H1 (cell line): Measurements from ENCODE around the gene BTD. TPM values are rescaled to one million over a fixed set of nuclear protein-coding genes. Genes with fewer than 3 reads are reported as not detected.

Source experiments
- CTCF ChIA-PET: fragments of 300-600 bp; sonication (Branson Sonifier 250); formaldehyde crosslinking; loops from one replicate; lab custom pipeline; 2021; ENCODE audit not compliant: partially characterized antibody; lab: Charles Lee
- POLR2A ChIA-PET: fragments of 300-600 bp; sonication (Branson Sonifier 250); formaldehyde crosslinking; loops from one replicate; lab custom pipeline; 2021; ENCODE audit warnings: inconsistent platforms; ENCODE audit not compliant: partially characterized antibody; lab: Charles Lee
- DNase-seq, 2 experiments: peaks; one replicate each; pipeline versions ENCODE4 v3.0.0 to v3.0.0-alpha.2; 2010 to 2022; ENCODE audit warnings: low spot score in 2 of 2, low read depth in 1 of 2, mixed read lengths in 1 of 2
- FAIRE-seq: peaks from 2 replicates; lab custom pipeline; 2011; peaks lifted over from hg19 to GRCh38; lab: Jason Lieb, UNC
- H2AFZ ChIP-seq: 2 replicates; pipeline ENCODE4 v1.8.1; 2012; ENCODE audit warnings: low read length, inconsistent platforms
- H2AK5ac ChIP-seq: 2 replicates; pipeline ENCODE4 v1.6.1; 2013; ENCODE audit warnings: low read depth, low read length
- H2BK120ac ChIP-seq: replicated peaks from 2 replicates; pipeline ENCODE3; 2013; ENCODE audit warnings: low read depth, low read length, inconsistent platforms
- H2BK12ac ChIP-seq: 2 replicates; pipeline ENCODE4 v1.6.1; 2013; ENCODE audit warnings: low read depth, low read length
- H2BK15ac ChIP-seq: 2 replicates; pipeline ENCODE4 v1.6.1; 2013; ENCODE audit warnings: low read length
- H2BK20ac ChIP-seq: 2 replicates; pipeline ENCODE4 v1.6.1; 2013; ENCODE audit warnings: low read length
- H2BK5ac ChIP-seq: 2 replicates; pipeline ENCODE4 v1.6.1; 2013; ENCODE audit warnings: low read depth, low read length
- H3K14ac ChIP-seq: 2 replicates; pipeline ENCODE4 v1.6.1; 2013; ENCODE audit warnings: inconsistent platforms; ENCODE audit not compliant: insufficient read length
- H3K18ac ChIP-seq: 2 replicates; pipeline ENCODE4 v1.6.1; 2013; ENCODE audit warnings: low read length; ENCODE audit errors: extremely low read depth
- H3K23ac ChIP-seq: 2 replicates; pipeline ENCODE4 v1.6.1; 2013; ENCODE audit warnings: inconsistent platforms; ENCODE audit not compliant: insufficient read length
- H3K23me2 ChIP-seq: 2 replicates; pipeline ENCODE4 v1.6.1; 2013; ENCODE audit warnings: low read depth, low read length
- H3K27ac ChIP-seq: 2 replicates; pipeline ENCODE4 v1.6.1; 2011; ENCODE audit warnings: low read depth, low read length, inconsistent platforms
- H3K27me3 ChIP-seq, 4 experiments: replicated peaks in 1 of 4; 1 replicate in 1 of 4; 2 replicates in 3 of 4; pipeline versions ENCODE4 v1.6.1 to v1.8.1; 2011 to 2013; ENCODE audit warnings: low read length in 3 of 4, mild to moderate bottlenecking in 3 of 4, inconsistent platforms in 2 of 4, mixed read lengths in 2 of 4, moderate library complexity in 1 of 4; ENCODE audit not compliant: control insufficient read depth in 3 of 4, insufficient read depth in 3 of 4; ENCODE audit errors: extremely low read depth in 1 of 4
- H3K36me3 ChIP-seq, 4 experiments: 2 replicates each; pipeline versions ENCODE4 v1.6.1 to v1.8.1; 2011 to 2013; ENCODE audit warnings: mild to moderate bottlenecking in 4 of 4, low read length in 3 of 4, moderate library complexity in 2 of 4, control low read depth in 1 of 4, inconsistent platforms in 1 of 4; ENCODE audit not compliant: insufficient read depth in 4 of 4, control insufficient read depth in 2 of 4
- H3K4ac ChIP-seq: replicated peaks from 2 replicates; pipeline ENCODE3; 2013; ENCODE audit warnings: low read length, low read depth, mixed read lengths, inconsistent platforms; ENCODE audit not compliant: insufficient read length
- H3K4me1 ChIP-seq, 4 experiments: replicated peaks in 1 of 4; 1 replicate in 1 of 4; 2 replicates in 3 of 4; pipeline versions ENCODE4 v1.6.1 to v1.8.1; 2011 to 2013; ENCODE audit warnings: low read length in 3 of 4, inconsistent platforms in 2 of 4, mixed read lengths in 1 of 4; ENCODE audit not compliant: insufficient read depth in 4 of 4, control insufficient read depth in 3 of 4
- H3K4me2 ChIP-seq, 2 experiments: 2 replicates each; pipeline versions ENCODE4 v1.6.1 to v1.8.1; 2011 to 2013; ENCODE audit warnings: low read depth in 2 of 2, low read length in 2 of 2, control low read depth in 1 of 2, inconsistent platforms in 1 of 2, mild to moderate bottlenecking in 1 of 2; ENCODE audit not compliant: insufficient read depth in 1 of 2
- H3K4me3 ChIP-seq, 4 experiments: fragments of 200-600, 300-600 bp in 1 of 4; sonication (generic), shearing (Covaris generic), sonication (Bioruptor Twin) in 1 of 4; 2 replicates each; pipeline versions ENCODE4 v1.5.1 to v1.8.1; 2011 to 2016; ENCODE audit warnings: low read length in 4 of 4, low read depth in 3 of 4, control low read depth in 2 of 4, inconsistent platforms in 2 of 4, mild to moderate bottlenecking in 2 of 4, mixed read lengths in 1 of 4, moderate library complexity in 1 of 4; ENCODE audit not compliant: insufficient read depth in 2 of 4; ENCODE audit errors: extremely low read depth in 1 of 4
- H3K56ac ChIP-seq: replicated peaks from 2 replicates; pipeline ENCODE3; 2013; ENCODE audit warnings: low read depth, mild to moderate bottlenecking, mixed read lengths, low read length, inconsistent platforms; ENCODE audit not compliant: insufficient read length
- H3K79me1 ChIP-seq: 2 replicates; pipeline ENCODE4 v1.6.1; 2013; ENCODE audit warnings: low read depth, low read length, control low read depth
- H3K79me2 ChIP-seq, 2 experiments: 2 replicates each; pipeline versions ENCODE4 v1.6.1 to v1.8.1; 2012 to 2013; ENCODE audit warnings: low read length in 2 of 2, mild to moderate bottlenecking in 2 of 2, inconsistent platforms in 1 of 2; ENCODE audit not compliant: insufficient read depth in 2 of 2, control insufficient read depth in 1 of 2
- H3K9ac ChIP-seq, 4 experiments: replicated peaks in 1 of 4; 1 replicate in 1 of 4; 2 replicates in 3 of 4; pipeline versions ENCODE4 v1.6.1 to v1.8.1; 2011 to 2013; ENCODE audit warnings: low read depth in 3 of 4, low read length in 3 of 4, control low read depth in 2 of 4, mild to moderate bottlenecking in 2 of 4, moderate library complexity in 2 of 4, inconsistent platforms in 1 of 4; ENCODE audit errors: extremely low read depth in 1 of 4
- H3K9me3 ChIP-seq, 2 experiments: 2 replicates each; pipeline versions ENCODE4 v1.6.1 to v1.8.1; 2012 to 2013; ENCODE audit warnings: mild to moderate bottlenecking in 2 of 2, moderate library complexity in 2 of 2, control low read depth in 1 of 2, inconsistent platforms in 1 of 2, low read depth in 1 of 2, low read length in 1 of 2, mixed read lengths in 1 of 2; ENCODE audit not compliant: insufficient read depth in 2 of 2
- H4K20me1 ChIP-seq, 2 experiments: replicated peaks in 1 of 2; 2 replicates each; pipeline versions ENCODE3 to v1.8.1; 2011 to 2013; ENCODE audit warnings: inconsistent platforms in 2 of 2, low read length in 2 of 2, mild to moderate bottlenecking in 1 of 2; ENCODE audit not compliant: insufficient read depth in 2 of 2, control insufficient read depth in 1 of 2
- H4K5ac ChIP-seq: 2 replicates; pipeline ENCODE4 v1.6.1; 2013; ENCODE audit warnings: low read length, low read depth, mixed read lengths, inconsistent platforms; ENCODE audit not compliant: insufficient read length
- H4K8ac ChIP-seq: 2 replicates; pipeline ENCODE4 v1.8.0; 2013; ENCODE audit warnings: mild to moderate bottlenecking, moderate library complexity, low read length, inconsistent platforms; ENCODE audit not compliant: insufficient read depth; ENCODE audit errors: extremely low read depth
- H4K91ac ChIP-seq: replicated peaks from 2 replicates; pipeline ENCODE3; 2013; ENCODE audit warnings: low read length, mixed read lengths, inconsistent platforms; ENCODE audit not compliant: insufficient read length
- EGR1 ChIP-seq: IDR thresholded peaks from 2 replicates; pipeline ENCODE4 v1.6.1; 2011; ENCODE audit warnings: low read depth, low read length, borderline replicate concordance
- WGBS, 2 experiments: shearing (Covaris generic) in 1 of 2; methylation state at CpG; one replicate each; pipeline versions ENCODE4 v1.1.6 to v1.1.7; 2013 to 2015; ENCODE audit warnings: low lambda C conversion rate in 2 of 2, mixed read lengths in 2 of 2, inconsistent platforms in 1 of 2, low coverage in 1 of 2, missing lambda C conversion rate in 1 of 2; ENCODE audit not compliant: insufficient replicate concordance in 2 of 2, insufficient coverage in 1 of 2, insufficient read length in 1 of 2; ENCODE audit errors: extremely low coverage in 1 of 2, missing lambda C conversion rate in 1 of 2; 5-methylcytosine and 5-hydroxymethylcytosine counted together
- polyA plus RNA-seq, 7 experiments: library from polyadenylated mRNA; depleted of rRNA in 3 of 7; stranded (reverse) in 5 of 7; unstranded in 2 of 7; fragments of >200 nt in 5 of 7; fragments of 200-250 nt in 2 of 7; gene quantifications; 1 replicate in 5 of 7; 2 replicates in 1 of 7; 4 replicates in 1 of 7; pipeline versions ENCODE4 v1.2.1 to v1.2.3, GENCODE V29; 2011 to 2013; ENCODE audit warnings: missing spikeins in 2 of 7, mixed read lengths in 2 of 7
- total RNA-seq: library from RNA; stranded (reverse); fragmentation: NEBNext Ultra II Directional; extraction: Animal tissue kit (Norgen Biotek cat#: 25700); gene quantifications from 2 replicates; pipeline ENCODE4 v1.2.1, GENCODE V29; 2021

The BTD gene
- total and polyA plus RNA-seq, 2 of the 8 experiments (the other 6 are each of a cell fraction or from before 2014, with no cell fraction given) = 21.8 to 36.7 TPM

GRCh38 chr3:15551902-15552301 lies 49.6 kb upstream of the BTD start:
- Histone ChIP-seq H3K36me3 (peaks cover 0 to 3% (median 1%) of the 10 kb centered on the region in 4 experiments; a peak in 2 of 8 replicates), H3K9me3 (no peaks in the 10 kb centered on the region; a peak in 1 of 4 replicates), H3K79me1 (no peaks in the 10 kb centered on the region), H3K23ac (no peak overlapping the region), H3K79me2 (no peaks in the 10 kb centered on the region), H2BK20ac (no peak overlapping the region), H4K5ac (no peak overlapping the region), H3K4me1 (no peaks in the 10 kb centered on the region), H2BK12ac (no peak overlapping the region), H3K27ac (no peak overlapping the region), H3K18ac (no peak overlapping the region), H2BK15ac (no peak overlapping the region), H3K56ac (no peak overlapping the region), H2AK5ac (no peak overlapping the region), H2BK120ac (no peak overlapping the region), H3K14ac (no peak overlapping the region), H3K27me3 (no peaks in the 10 kb centered on the region), H4K20me1 (peaks cover 0 to 2% of the 10 kb centered on the region in 2 experiments), H3K23me2 (no peaks in the 10 kb centered on the region), H2AFZ (no peak overlapping the region), H3K4me2 (no peak overlapping the region), H3K4ac (no peak overlapping the region), H4K8ac (no peak overlapping the region), H2BK5ac (no peak overlapping the region), H3K4me3 (no peak overlapping the region), H3K9ac (no peak overlapping the region), H4K91ac (no peak overlapping the region)
- FAIRE-seq (no peak), DNase-seq (no peak)
- 100% methylated on average over 1 of the region's 1 CpG; no CpG with 5 or more reads in 1 of the 2 experiments for WGBS, 2 experiments
- CTCF ChIA-PET = interaction anchor here (1.1 to 1.8 kb wide), 5 partner anchors 8 to 85 kb away, joined by 3 to 7 read pairs (median 3); no protein-coding TSS in a partner anchor
- no peak for TF ChIP-seq EGR1
- POLR2A ChIA-PET = no interaction called here
